Right renal pelvis (tissue), 4 donors: ENCODE measurements around the gene TMEM63C. TPM values are rescaled to one million over a fixed set of nuclear protein-coding genes. Genes with fewer than 3 reads are reported as not detected.

Source experiments
- DNase-seq, 4 donors: peaks; one replicate each; pipeline ENCODE4 v3.0.0-alpha.2; 2013; ENCODE audit warnings: low read depth in 4 of 4, low spot score in 3 of 4, missing footprints in 1 of 4
- polyA plus RNA-seq, 4 donors: library from polyadenylated mRNA; unstranded; fragments of 120-200 nt; gene quantifications; one replicate each; pipeline ENCODE4 v1.2.1, GENCODE V29; 2013; ENCODE audit not compliant: insufficient read length in 4 of 4

The TMEM63C gene
- polyA plus RNA-seq, 4 donors = 0.50 to 1.7 (median 1.1) TPM

- DNase-seq = no peak
Observed at GRCh38 chr14:77306416-77306815, 124.8 kb downstream of the TMEM63C start.

- no peak for DNase-seq
Observed at GRCh38 chr14:77306851-77307496, 125.4 kb downstream of the TMEM63C start.

Other genes with a start within 250 kb of the TMEM63C start
- gene IRF2BPL, start 153.1 kb upstream of the TMEM63C start, polyA plus RNA-seq = 10 to 100 TPM; 47.2 to 59.6 (median 52.8) TPM
- gene CIPC, start 83.5 kb upstream of the TMEM63C start, polyA plus RNA-seq = 10 to 100 TPM; 21.6 to 26.7 (median 24.4) TPM
- under 1 TPM; 0.37 to 0.57 (median 0.38) TPM for gene ZDHHC22, start 40.0 kb upstream of the TMEM63C start, polyA plus RNA-seq
- gene NGB, start 89.4 kb downstream of the TMEM63C start, polyA plus RNA-seq = under 1 TPM in 1 of 4 donors, not detected in 3; 0.05 TPM
- gene POMT2, start 139.1 kb downstream of the TMEM63C start, polyA plus RNA-seq = 10 to 100 TPM; 40.7 to 50.5 (median 44.6) TPM
- gene GSTZ1, start 139.2 kb downstream of the TMEM63C start, polyA plus RNA-seq = 10 to 100 TPM; 22.5 to 29.4 (median 26.7) TPM
- 10 to 100 TPM; 20.2 to 24.9 (median 22.7) TPM for gene TMED8, start 195.3 kb downstream of the TMEM63C start, polyA plus RNA-seq
- gene SAMD15, start 195.6 kb downstream of the TMEM63C start, polyA plus RNA-seq = 1 to 10 TPM; 6.3 to 8.4 (median 7.8) TPM
- gene NOXRED1, start 241.7 kb downstream of the TMEM63C start, polyA plus RNA-seq = 1 to 10 TPM; 1.6 to 3.5 (median 2.6) TPM